Neural crest cell (in vitro differentiated cells): ENCODE measurements around the gene PCDHA6. TPM values are rescaled to one million over a fixed set of nuclear protein-coding genes. Genes with fewer than 3 reads are reported as not detected.
A peak's percentile ranks its signal among the peaks of the same experiment; 100 is the strongest.
"Not testable (repeated sequence)": the region's sequence is repeated elsewhere in the genome, so short reads cannot be mapped to it uniquely, and the experiment has no call there.

Experiments
- DNase-seq: peaks from one replicate; pipeline ENCODE4 v3.0.0; 2021; ENCODE audit warnings: low read depth, mixed read lengths, low spot score
- H3K27ac Mint-ChIP-seq: one replicate; pipeline ENCODE4 v1.8.0; 2021; ENCODE audit warnings: mild to moderate bottlenecking, mixed read lengths; ENCODE audit not compliant: unreplicated experiment
- H3K27me3 Mint-ChIP-seq: 2 replicates; pipeline ENCODE4 v1.8.0; 2021; ENCODE audit warnings: low read depth, mild to moderate bottlenecking, mixed read lengths
- H3K36me3 Mint-ChIP-seq: 2 replicates; pipeline ENCODE4 v1.8.0; 2021; ENCODE audit warnings: low read depth, mild to moderate bottlenecking, mixed read lengths
- H3K4me1 Mint-ChIP-seq: 2 replicates; pipeline ENCODE4 v1.8.0; 2021; ENCODE audit warnings: mixed read lengths
- H3K4me3 Mint-ChIP-seq: one replicate; pipeline ENCODE4 v1.8.0; 2021; ENCODE audit warnings: mild to moderate bottlenecking, mixed read lengths
- H3K9me3 Mint-ChIP-seq: 2 replicates; pipeline ENCODE4 v1.8.0; 2021; ENCODE audit warnings: mixed read lengths
- long read RNA-seq: library from polyadenylated mRNA; unstranded; transcript quantifications from one replicate; pipeline ENCODE4 v2.0.0, GENCODE V29; 2020
- total RNA-seq: library from RNA; stranded (reverse); gene quantifications from 2 replicates; pipeline ENCODE4 v1.2.1, GENCODE V29; 2021
- TF ChIP-seq, protein P1 (sequence below): fragments of 200-600 bp; sonication (generic); conservative IDR thresholded peaks from 2 replicates; pipeline ENCODE4 v1.5.0; 2021; ENCODE audit warnings: antibody characterized with exemption, mild to moderate bottlenecking

The PCDHA6 gene, protein sequence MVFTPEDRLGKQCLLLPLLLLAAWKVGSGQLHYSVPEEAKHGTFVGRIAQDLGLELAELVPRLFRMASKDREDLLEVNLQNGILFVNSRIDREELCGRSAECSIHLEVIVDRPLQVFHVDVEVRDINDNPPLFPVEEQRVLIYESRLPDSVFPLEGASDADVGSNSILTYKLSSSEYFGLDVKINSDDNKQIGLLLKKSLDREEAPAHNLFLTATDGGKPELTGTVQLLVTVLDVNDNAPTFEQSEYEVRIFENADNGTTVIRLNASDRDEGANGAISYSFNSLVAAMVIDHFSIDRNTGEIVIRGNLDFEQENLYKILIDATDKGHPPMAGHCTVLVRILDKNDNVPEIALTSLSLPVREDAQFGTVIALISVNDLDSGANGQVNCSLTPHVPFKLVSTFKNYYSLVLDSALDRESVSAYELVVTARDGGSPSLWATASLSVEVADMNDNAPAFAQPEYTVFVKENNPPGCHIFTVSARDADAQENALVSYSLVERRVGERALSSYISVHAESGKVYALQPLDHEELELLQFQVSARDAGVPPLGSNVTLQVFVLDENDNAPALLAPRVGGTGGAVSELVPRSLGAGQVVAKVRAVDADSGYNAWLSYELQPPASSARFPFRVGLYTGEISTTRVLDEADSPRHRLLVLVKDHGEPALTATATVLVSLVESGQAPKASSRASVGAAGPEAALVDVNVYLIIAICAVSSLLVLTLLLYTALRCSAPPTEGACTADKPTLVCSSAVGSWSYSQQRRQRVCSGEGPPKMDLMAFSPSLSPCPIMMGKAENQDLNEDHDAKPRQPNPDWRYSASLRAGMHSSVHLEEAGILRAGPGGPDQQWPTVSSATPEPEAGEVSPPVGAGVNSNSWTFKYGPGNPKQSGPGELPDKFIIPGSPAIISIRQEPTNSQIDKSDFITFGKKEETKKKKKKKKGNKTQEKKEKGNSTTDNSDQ
- total RNA-seq: 11.4 and 12.1 TPM in 2 replicates
- long read RNA-seq, partial matches to known transcripts: 0 of 1 reads
- long read RNA-seq, other reads (novel, unspliced or antisense): 0 of 1 reads

DNA sequence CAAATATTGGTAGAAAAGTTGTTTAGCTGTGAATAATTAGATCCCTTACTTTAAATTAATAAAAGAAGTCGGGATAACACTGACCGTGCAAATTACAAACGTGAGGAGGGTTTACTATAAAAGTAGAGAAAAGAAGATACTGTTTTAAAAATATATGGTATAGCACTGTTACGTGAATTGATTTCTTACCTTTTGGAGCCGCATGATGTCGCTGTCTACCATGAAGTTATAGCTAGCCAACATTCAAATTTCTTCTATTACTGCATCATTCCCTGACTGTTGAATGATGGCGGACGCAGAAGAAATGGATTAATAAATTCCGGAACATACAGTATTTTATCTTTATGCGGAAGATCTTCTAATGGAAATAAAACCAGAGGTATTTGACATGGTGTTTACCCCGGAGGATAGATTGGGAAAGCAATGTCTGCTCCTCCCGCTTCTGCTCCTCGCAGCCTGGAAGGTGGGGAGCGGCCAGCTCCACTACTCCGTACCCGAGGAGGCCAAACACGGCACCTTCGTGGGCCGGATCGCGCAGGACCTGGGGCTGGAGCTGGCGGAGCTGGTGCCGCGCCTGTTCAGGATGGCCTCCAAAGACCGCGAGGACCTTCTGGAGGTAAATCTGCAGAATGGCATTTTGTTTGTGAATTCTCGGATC lies at the start of gene PCDHA6:
TSS of gene PCDHA6 (plus strand) at position 257 of the 658 bp plus-strand sequence. CDS start at position 389, 132 bp downstream.
- DNase-seq: no peak
- Mint-ChIP-seq H3K27me3 (no peaks in the 10 kb centered on the region), H3K9me3 (peaks cover 9% of the 10 kb centered on the region), H3K27ac (peak within 1 kb of the TSS; percentile 92), H3K4me1 (peaks cover 10% of the 10 kb centered on the region), H3K4me3 (peak within 1 kb of the TSS; percentile 87), H3K36me3 (peaks cover 57% of the 10 kb centered on the region)
- TF ChIP-seq, protein P1, sequence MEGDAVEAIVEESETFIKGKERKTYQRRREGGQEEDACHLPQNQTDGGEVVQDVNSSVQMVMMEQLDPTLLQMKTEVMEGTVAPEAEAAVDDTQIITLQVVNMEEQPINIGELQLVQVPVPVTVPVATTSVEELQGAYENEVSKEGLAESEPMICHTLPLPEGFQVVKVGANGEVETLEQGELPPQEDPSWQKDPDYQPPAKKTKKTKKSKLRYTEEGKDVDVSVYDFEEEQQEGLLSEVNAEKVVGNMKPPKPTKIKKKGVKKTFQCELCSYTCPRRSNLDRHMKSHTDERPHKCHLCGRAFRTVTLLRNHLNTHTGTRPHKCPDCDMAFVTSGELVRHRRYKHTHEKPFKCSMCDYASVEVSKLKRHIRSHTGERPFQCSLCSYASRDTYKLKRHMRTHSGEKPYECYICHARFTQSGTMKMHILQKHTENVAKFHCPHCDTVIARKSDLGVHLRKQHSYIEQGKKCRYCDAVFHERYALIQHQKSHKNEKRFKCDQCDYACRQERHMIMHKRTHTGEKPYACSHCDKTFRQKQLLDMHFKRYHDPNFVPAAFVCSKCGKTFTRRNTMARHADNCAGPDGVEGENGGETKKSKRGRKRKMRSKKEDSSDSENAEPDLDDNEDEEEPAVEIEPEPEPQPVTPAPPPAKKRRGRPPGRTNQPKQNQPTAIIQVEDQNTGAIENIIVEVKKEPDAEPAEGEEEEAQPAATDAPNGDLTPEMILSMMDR: peak; percentile 69

DNA sequence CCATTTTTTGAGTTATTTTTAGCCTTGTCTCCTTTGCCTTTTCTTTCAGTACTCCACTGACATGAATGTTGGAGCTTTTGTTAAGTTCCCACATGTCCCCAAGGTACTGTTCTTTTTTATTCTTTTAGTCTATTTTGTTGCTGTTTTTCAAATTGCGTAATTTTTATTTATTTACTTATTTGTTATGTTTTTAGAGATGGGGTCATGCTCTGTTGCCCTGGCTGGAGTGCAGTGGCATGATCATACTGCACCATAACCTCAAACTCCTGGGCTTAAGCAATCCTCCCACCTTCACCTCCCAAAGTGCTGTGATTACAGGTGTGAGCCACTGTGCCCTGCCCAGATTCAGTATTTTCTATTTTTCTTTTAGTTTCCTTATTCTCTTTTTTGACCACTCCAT lies 47.2 kb upstream of the PCDHA6 start:
- no peak overlapping the region for H3K4me3 Mint-ChIP-seq
- H3K27me3 Mint-ChIP-seq: no peaks in the 10 kb centered on the region
- TF ChIP-seq, protein P1: no peak
- peaks cover 19% of the 10 kb centered on the region for H3K9me3 Mint-ChIP-seq
- H3K36me3 Mint-ChIP-seq: peaks cover 11% of the 10 kb centered on the region
- H3K27ac Mint-ChIP-seq: no peak overlapping the region
- DNase-seq: no peak
- no peaks in the 10 kb centered on the region for H3K4me1 Mint-ChIP-seq

DNA sequence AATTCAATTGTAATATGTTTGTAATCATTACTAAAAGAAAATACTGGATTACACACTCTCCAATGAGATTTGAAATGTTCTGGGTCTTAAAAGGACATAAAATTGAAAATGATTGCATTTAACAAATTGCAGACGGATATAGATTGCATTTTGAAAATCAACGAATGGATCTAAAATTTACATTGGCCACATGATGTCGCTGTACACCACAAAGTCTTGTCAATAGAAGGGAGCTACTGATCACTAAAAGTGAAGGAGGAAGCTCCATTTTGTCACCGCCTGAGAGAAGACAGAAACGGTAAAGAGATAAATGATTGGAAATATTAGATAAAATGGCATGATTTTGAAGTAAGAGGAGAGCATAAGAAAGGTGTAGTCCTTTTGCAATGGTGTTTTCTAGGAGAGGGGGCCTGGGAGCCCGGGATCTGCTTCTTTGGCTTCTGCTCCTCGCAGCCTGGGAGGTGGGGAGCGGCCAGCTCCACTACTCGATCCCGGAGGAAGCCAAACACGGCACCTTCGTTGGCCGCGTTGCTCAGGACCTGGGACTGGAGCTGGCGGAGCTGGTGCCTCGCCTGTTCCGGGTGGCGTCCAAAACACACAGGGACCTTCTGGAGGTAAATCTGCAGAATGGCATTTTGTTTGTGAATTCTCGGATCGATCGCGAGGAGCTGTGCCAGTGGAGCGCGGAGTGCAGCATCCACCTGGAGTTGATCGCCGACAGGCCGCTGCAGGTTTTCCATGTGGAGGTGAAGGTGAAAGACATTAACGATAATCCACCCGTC lies 41.7 kb upstream of the PCDHA6 start, which contains the start of gene PCDHA1:
TSS of gene PCDHA1 (plus strand) at position 236 of the 782 bp plus-strand sequence.
- Mint-ChIP-seq H3K36me3 (peaks cover 22% of the 10 kb centered on the region), H3K9me3 (peaks cover 21% of the 10 kb centered on the region), H3K4me1 (no peaks in the 10 kb centered on the region), H3K4me3 (no peak within 1 kb of the TSS), H3K27me3 (no peaks in the 10 kb centered on the region), H3K27ac (no peak within 1 kb of the TSS)
- TF ChIP-seq, protein P1: peak; percentile 31
- DNase-seq: no peak

DNA sequence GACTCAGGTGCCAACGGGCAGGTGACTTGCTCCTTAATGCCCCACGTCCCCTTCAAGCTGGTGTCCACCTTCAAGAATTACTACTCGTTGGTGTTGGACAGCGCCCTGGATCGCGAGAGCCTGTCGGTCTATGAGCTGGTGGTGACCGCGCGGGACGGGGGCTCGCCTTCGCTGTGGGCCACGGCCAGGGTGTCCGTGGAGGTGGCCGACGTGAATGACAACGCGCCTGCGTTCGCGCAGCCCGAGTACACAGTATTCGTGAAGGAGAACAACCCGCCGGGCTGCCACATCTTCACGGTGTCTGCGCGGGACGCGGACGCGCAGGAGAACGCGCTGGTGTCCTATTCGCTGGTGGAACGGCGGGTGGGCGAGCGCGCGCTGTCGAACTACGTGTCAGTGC lies 40.3 kb upstream of the PCDHA6 start:
- not testable (repeated sequence) for H3K4me1 Mint-ChIP-seq, H3K4me3 Mint-ChIP-seq, H3K27me3 Mint-ChIP-seq, H3K27ac Mint-ChIP-seq, DNase-seq
- Mint-ChIP-seq H3K36me3 (peaks cover 17% of the 10 kb centered on the region), H3K9me3 (peaks cover 20% of the 10 kb centered on the region)

DNA sequence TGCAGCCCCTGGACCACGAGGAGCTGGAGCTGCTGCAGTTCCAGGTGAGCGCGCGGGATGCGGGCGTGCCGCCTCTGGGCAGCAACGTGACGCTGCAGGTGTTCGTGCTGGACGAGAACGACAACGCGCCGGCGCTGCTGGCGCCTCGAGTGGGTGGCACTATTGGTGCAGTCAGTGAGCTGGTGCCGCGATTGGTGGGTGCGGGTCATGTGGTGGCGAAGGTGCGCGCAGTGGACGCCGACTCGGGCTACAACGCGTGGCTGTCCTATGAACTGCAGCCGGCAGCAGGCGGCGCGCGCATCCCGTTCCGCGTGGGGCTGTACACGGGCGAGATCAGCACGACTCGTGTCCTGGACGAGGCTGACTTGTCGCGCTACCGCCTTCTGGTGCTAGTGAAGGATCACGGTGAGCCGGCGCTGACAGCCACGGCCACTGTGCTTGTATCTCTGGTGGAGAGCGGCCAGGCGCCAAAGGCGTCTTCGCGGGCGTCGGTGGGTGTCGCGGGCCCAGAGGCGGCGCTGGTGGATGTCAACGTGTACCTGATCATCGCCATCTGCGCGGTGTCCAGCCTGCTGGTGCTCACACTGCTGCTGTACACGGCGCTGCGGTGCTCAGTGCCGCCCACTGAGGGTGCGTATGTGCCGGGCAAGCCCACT lies 39.8 kb upstream of the PCDHA6 start:
- H3K4me1 Mint-ChIP-seq, H3K27me3 Mint-ChIP-seq, H3K4me3 Mint-ChIP-seq, H3K27ac Mint-ChIP-seq, DNase-seq: not testable (repeated sequence)
- H3K9me3 Mint-ChIP-seq: peaks cover 22% of the 10 kb centered on the region
- peaks cover 20% of the 10 kb centered on the region for H3K36me3 Mint-ChIP-seq
